ENCODE measurements around the gene GALNT4. TPM values are rescaled to one million over a fixed set of nuclear protein-coding genes. Genes with fewer than 3 reads are reported as not detected.

The GALNT4 gene
- total RNA-seq, 4 donors from 2014 or later: 5.0 to 6.2 (median 5.4) TPM

DNA sequence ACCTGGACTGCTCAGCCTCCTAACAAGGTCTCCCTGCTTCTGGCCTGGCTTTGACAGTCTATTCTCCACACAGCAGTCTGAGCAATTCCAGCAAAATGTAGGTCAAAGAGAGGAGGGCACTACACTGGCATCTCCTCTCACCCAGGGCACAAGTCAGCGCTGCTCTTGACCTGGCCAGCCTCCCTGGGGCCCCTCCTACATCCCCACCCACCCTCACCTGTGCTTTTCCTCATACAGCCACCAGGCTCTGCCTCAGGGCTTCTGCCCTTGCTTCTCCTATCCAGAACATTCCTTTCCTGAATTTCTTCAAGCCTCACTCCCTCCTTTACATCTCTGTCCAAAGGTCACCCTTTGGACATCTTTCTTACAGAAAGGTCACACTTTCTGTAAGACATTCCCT lies 33.7 kb downstream of the GALNT4 start:
- 100% methylated on average over 1 of the region's 1 CpG for WGBS
- Histone ChIP-seq H3K9me3 (no peaks in the 10 kb centered on the region), H3K4me3 (no peak overlapping the region), H3K27ac (replicated peaks in 1 of 4) (no peak overlapping the region), H3K4me1 (no peaks in the 10 kb centered on the region), H3K27me3 (no peaks in the 10 kb centered on the region), H3K36me3 (peaks cover 0 to 54% (median 27%) of the 10 kb centered on the region in 4 donors)
- TF ChIP-seq POLR2AphosphoS5 (IDR thresholded peaks at IDR 0.05): no peak
- intact Hi-C loops (cut with DNase I): no loop called here
- no peak for DNase-seq (ENCODE audit: extremely low spot score)

DNA sequence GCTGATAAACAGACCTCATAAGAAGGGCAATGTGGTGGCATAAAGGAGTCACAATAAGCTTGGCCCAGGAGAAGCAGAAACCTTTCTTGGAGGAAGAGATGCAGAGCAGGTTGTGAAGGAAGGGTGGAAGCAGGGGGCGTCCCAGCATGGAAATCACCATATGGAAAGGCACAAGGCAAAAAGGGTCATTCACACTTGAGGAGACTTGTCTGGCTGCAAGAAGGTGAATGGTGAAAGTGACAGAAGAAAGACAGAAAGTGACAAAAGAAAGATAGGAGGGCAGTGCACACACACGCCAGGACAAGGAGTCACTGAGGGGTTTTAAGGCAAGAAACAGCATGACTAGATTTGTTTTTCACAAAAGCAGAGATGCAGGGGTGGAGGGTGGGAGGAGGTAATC lies 38.3 kb downstream of the GALNT4 start:
- no peak for TF ChIP-seq EP300 (IDR thresholded peaks at IDR 0.05)
- TF ChIP-seq POLR2AphosphoS5 (IDR thresholded peaks at IDR 0.05): no peak
- TF ChIP-seq POLR2A (IDR thresholded peaks at IDR 0.05; ENCODE audit: low read depth): no peak
- TF ChIP-seq, protein P1, sequence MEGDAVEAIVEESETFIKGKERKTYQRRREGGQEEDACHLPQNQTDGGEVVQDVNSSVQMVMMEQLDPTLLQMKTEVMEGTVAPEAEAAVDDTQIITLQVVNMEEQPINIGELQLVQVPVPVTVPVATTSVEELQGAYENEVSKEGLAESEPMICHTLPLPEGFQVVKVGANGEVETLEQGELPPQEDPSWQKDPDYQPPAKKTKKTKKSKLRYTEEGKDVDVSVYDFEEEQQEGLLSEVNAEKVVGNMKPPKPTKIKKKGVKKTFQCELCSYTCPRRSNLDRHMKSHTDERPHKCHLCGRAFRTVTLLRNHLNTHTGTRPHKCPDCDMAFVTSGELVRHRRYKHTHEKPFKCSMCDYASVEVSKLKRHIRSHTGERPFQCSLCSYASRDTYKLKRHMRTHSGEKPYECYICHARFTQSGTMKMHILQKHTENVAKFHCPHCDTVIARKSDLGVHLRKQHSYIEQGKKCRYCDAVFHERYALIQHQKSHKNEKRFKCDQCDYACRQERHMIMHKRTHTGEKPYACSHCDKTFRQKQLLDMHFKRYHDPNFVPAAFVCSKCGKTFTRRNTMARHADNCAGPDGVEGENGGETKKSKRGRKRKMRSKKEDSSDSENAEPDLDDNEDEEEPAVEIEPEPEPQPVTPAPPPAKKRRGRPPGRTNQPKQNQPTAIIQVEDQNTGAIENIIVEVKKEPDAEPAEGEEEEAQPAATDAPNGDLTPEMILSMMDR (IDR thresholded peaks at IDR 0.05): no peak
- WGBS: 92% methylated on average over 2 of the region's 2 CpGs

GRCh38 chr12:89484470-89484869 lies 40.1 kb downstream of the GALNT4 start:
- peaks cover 0 to 33% (median 15%) of the 10 kb centered on the region in 4 donors for H3K36me3 ChIP-seq
- intact Hi-C loops (cut with DNase I): no loop called here
- H3K27ac ChIP-seq (replicated peaks in 1 of 4): no peak overlapping the region
- H3K9me3 ChIP-seq: no peaks in the 10 kb centered on the region
- no peak overlapping the region for H3K4me3 ChIP-seq
- no peak for DNase-seq (ENCODE audit: extremely low spot score)
- no peaks in the 10 kb centered on the region for H3K27me3 ChIP-seq
- 89% methylated on average over 1 of the region's 1 CpG for WGBS
- no peaks in the 10 kb centered on the region for H3K4me1 ChIP-seq
- TF ChIP-seq POLR2A (IDR thresholded peaks at IDR 0.05; ENCODE audit: low read depth) (no peak), EP300 (IDR thresholded peaks at IDR 0.05) (no peak), POLR2AphosphoS5 (IDR thresholded peaks at IDR 0.05) (no peak)
- TF ChIP-seq, protein P1 (IDR thresholded peaks at IDR 0.05): no peak

More for the DNA sequence above, 38.3 kb downstream of the GALNT4 start:
- Histone ChIP-seq H3K27ac (replicated peaks in 1 of 4) (no peak overlapping the region), H3K27me3 (no peaks in the 10 kb centered on the region), H3K4me1 (no peaks in the 10 kb centered on the region), H3K9me3 (no peaks in the 10 kb centered on the region), H3K4me3 (no peak overlapping the region), H3K36me3 (peaks cover 0 to 51% (median 31%) of the 10 kb centered on the region in 4 donors)
- no peak for DNase-seq (ENCODE audit: extremely low spot score)
- intact Hi-C loops (cut with DNase I): no loop called here

DNA sequence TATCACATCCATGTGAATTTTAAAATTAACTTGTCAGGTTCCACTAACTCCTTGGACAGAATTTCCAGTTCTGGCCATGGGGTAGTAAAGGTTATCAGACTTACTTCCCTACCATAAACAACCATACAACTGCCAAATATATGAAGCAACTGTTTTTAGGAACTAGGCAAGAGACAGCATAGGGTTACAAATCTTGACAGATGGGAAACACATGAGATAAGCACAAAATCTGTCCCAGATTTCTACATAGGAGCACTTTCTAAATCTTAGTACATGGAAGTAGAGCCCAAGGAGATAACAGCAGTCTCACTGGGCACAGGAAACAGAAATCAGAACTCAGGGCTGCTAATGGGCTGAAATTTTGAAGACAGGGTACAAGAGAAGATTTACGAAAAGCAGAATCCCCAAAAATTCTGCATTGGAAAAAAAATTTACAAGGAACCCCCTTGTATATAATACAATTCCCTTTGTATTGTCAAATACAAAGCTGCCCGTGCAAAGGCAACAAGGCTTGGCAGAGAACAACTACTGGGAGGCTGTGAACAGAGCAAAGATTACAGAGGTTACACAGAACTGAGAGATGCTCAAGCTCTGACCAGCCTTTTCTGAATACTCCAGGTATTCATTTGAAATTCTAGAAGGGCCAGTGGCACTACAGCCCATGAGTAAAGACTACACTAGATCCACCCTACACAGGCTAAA lies 43.2 kb downstream of the GALNT4 start:
- peaks cover 0 to 13% (median 2%) of the 10 kb centered on the region in 4 donors for H3K36me3 ChIP-seq
- no peak overlapping the region for H3K4me3 ChIP-seq
- H3K27ac ChIP-seq (replicated peaks in 1 of 4): no peak overlapping the region
- 85% methylated on average over 2 of the region's 2 CpGs for WGBS
- intact Hi-C loops (cut with DNase I): no loop called here
- TF ChIP-seq POLR2AphosphoS5 (IDR thresholded peaks at IDR 0.05) (no peak), POLR2A (IDR thresholded peaks at IDR 0.05; ENCODE audit: low read depth) (no peak), EP300 (IDR thresholded peaks at IDR 0.05) (no peak)
- TF ChIP-seq, protein P1 (IDR thresholded peaks at IDR 0.05): no peak
- H3K27me3 ChIP-seq: no peaks in the 10 kb centered on the region
- DNase-seq (ENCODE audit: extremely low spot score): no peak
- H3K4me1 ChIP-seq: no peaks in the 10 kb centered on the region
- no peaks in the 10 kb centered on the region for H3K9me3 ChIP-seq

DNA sequence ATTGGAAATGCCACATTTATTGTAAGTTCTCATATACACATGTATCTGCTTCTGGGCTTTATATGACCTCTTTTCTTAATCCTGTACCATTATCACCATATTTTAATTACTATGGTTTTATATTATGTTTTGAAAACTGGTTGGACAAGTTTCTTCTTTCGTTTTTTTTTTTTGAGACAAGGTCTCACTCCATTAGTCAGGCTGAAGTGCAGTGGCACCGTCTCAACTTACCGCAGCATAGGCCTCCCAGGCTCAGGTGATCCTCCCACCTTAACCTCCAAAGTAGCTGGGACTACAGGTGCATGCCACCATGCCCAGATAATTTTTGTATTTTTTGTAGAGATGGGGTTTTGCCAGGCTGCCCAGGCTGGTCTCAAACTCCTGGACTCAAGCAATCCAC lies 44.6 kb downstream of the GALNT4 start:
- no peak overlapping the region for H3K27ac ChIP-seq (replicated peaks in 1 of 4)
- H3K36me3 ChIP-seq: peaks cover 0 to 8% (median 0%) of the 10 kb centered on the region in 4 donors
- no peak for DNase-seq (ENCODE audit: extremely low spot score)
- TF ChIP-seq EP300 (IDR thresholded peaks at IDR 0.05): no peak
- TF ChIP-seq POLR2AphosphoS5 (IDR thresholded peaks at IDR 0.05): no peak
- no peak for TF ChIP-seq POLR2A (IDR thresholded peaks at IDR 0.05; ENCODE audit: low read depth)
- TF ChIP-seq, protein P1 (IDR thresholded peaks at IDR 0.05): no peak
- 93% methylated on average over 3 of the region's 3 CpGs for WGBS
- no peaks in the 10 kb centered on the region for H3K9me3 ChIP-seq
- H3K4me3 ChIP-seq: no peak overlapping the region
- H3K4me1 ChIP-seq: no peaks in the 10 kb centered on the region
- intact Hi-C loops (cut with DNase I): no loop called here
- no peaks in the 10 kb centered on the region for H3K27me3 ChIP-seq

Data from esophagus muscularis mucosa (tissue), 4 donors.